Spleen (tissue), 11 donors: ENCODE measurements around the gene CCDC83. TPM values are rescaled to one million over a fixed set of nuclear protein-coding genes. Genes with fewer than 3 reads are reported as not detected.

Experiments used
- DNase-seq: peaks from one replicate; pipeline ENCODE4 v3.0.0-alpha.2; 2020
- H3K27ac ChIP-seq, 8 donors: fragments of 200-600 bp; sonication (generic) in 7 of 8; 1 replicate in 4 of 8; 2 replicates in 4 of 8; pipeline versions ENCODE4 v1.5.0 to v1.8.0; 2016 to 2021; ENCODE audit warnings: inconsistent platforms in 4 of 8, mild to moderate bottlenecking in 4 of 8, moderate library complexity in 1 of 8
- H3K27me3 ChIP-seq, 7 donors: fragments of 200-600 bp; sonication (generic) in 6 of 7; replicated peaks in 1 of 7; 1 replicate in 4 of 7; 2 replicates in 3 of 7; pipeline versions ENCODE4 v1.5.0 to v1.8.0; 2016 to 2021; ENCODE audit warnings: inconsistent platforms in 3 of 7, mild to moderate bottlenecking in 1 of 7
- H3K36me3 ChIP-seq, 6 donors: fragments of 200-600 bp; sonication (generic) in 5 of 6; 1 replicate in 4 of 6; 2 replicates in 2 of 6; pipeline versions ENCODE4 v1.5.0 to v1.8.0; 2016 to 2021; ENCODE audit warnings: inconsistent platforms in 2 of 6
- H3K4me1 ChIP-seq, 6 donors: fragments of 200-600 bp; sonication (generic) in 5 of 6; 1 replicate in 3 of 6; 2 replicates in 3 of 6; pipeline versions ENCODE4 v1.5.0 to v1.8.0; 2016 to 2021; ENCODE audit warnings: inconsistent platforms in 3 of 6
- H3K4me3 ChIP-seq, 8 donors: fragments of 200-600 bp; sonication (generic) in 7 of 8; 1 replicate in 4 of 8; 2 replicates in 4 of 8; pipeline versions ENCODE4 v1.5.0 to v1.8.0; 2016 to 2021; ENCODE audit warnings: inconsistent platforms in 4 of 8, mild to moderate bottlenecking in 4 of 8, moderate library complexity in 2 of 8
- H3K9me3 ChIP-seq, 8 donors: fragments of 200-600 bp; sonication (generic) in 7 of 8; 1 replicate in 4 of 8; 2 replicates in 4 of 8; pipeline versions ENCODE4 v1.5.0 to v1.8.0; 2016 to 2021; ENCODE audit warnings: inconsistent platforms in 4 of 8
- POLR2A ChIP-seq, 3 donors: fragments of 450-650 bp; IDR thresholded peaks; one replicate each; pipeline ENCODE4 v1.5.1; 2017; ENCODE audit warnings: antibody characterized with exemption in 3 of 3, mild to moderate bottlenecking in 1 of 3
- POLR2AphosphoS5 ChIP-seq, 3 donors: sonication (generic); formaldehyde crosslinking; IDR thresholded peaks; one replicate each; pipeline ENCODE4 v1.5.1; 2017; ENCODE audit warnings: antibody characterized with exemption in 3 of 3
- WGBS, 5 donors: extraction: QIAGEN DNeasy Blood & Tissue Kit in 3 of 5; methylation state at CpG; one replicate each; pipeline versions ENCODE4 v1.1.5 to v1.1.7; 2013 to 2018; 5-methylcytosine and 5-hydroxymethylcytosine counted together
- intact Hi-C: fragments of 100-400 bp; cut with DNase I; formaldehyde crosslinking; loops from one replicate; pipeline ENCODE4 v1.15.0; 2023; ENCODE audit warnings: low total_unique reads
- polyA plus RNA-seq, 3 donors: library from polyadenylated mRNA; stranded (reverse); fragments of 200-250 nt; gene quantifications; one replicate each; pipeline ENCODE4 v1.2.1, GENCODE V29; 2013
- total RNA-seq, 7 donors: library from RNA; depleted of rRNA in 3 of 7; stranded (reverse); fragments of >200 nt in 3 of 7; fragmentation: NEBNext Ultra II Directional in 4 of 7; extraction: Animal tissue kit (Norgen Biotek cat#: 25700) in 4 of 7; gene quantifications; one replicate each; pipeline versions ENCODE4 v1.1.0 to v1.2.1, GENCODE V29; 2016 to 2021
- TF ChIP-seq, protein P1 (sequence below), 11 experiments: fragments of 200-600 bp in 7 of 11; fragments of 450-650 bp in 4 of 11; sonication (generic) in 4 of 11; IDR thresholded peaks in 8 of 11; conservative IDR thresholded peaks in 3 of 11; 1 replicate in 7 of 11; 2 replicates in 4 of 11; pipeline versions ENCODE4 v1.4.0 to v1.8.0; 2016 to 2021; ENCODE audit warnings: antibody characterized with exemption in 11 of 11, inconsistent platforms in 4 of 11, mild to moderate bottlenecking in 1 of 11
- donor health status: healthy with polysubstance abuse.
- donor health status: DM: no; HTN: no; CAD: no; lungs with moderate emphysema.
- donor health status: DM: no; HTN: no; CAD: no.
- donor health status: Bipolar disorder and iron deficiency.
- donor health status: healthy.
- donor health status: DM: no; HTN: no; CAD: no.
- donor health status: DM: yes; HTN: yes; CAD: no.

CCDC83 gene
- total and polyA plus RNA-seq, 10 donors, result not detected

DNA sequence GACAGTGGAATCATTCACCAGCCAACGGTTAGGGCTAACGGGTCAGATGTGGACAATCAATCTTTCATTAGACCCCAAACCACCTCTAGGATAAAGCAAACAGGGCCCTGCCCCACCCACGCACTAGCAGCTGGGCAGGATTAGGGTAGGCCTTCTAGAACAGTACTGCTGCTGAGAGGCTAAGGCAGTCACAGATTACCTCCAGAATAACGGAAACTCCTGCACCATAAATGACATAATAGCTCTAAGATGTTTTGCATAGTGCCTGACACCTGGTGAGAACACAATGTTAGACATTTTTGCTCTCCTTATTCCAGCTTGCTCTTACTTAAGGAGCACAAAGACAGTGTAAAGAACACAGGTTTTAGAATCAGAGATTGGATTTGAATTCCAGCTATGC lies 46.0 kb upstream of the CCDC83 start:
- DNase-seq, result no peak
- Histone ChIP-seq H3K4me1 (peaks cover 7 to 30% (median 22%) of the 10 kb centered on the region in 6 donors), H3K4me3 (peak overlapping the region in 2 of 8 donors; percentile 69 to 88), H3K36me3 (no peaks in the 10 kb centered on the region), H3K27me3 (peaks cover 0 to 26% (median 14%) of the 10 kb centered on the region in 7 donors), H3K9me3 (no peaks in the 10 kb centered on the region), H3K27ac (peak overlapping the region in 2 of 8 donors; percentile 74 to 83)
- TF ChIP-seq, protein P1, sequence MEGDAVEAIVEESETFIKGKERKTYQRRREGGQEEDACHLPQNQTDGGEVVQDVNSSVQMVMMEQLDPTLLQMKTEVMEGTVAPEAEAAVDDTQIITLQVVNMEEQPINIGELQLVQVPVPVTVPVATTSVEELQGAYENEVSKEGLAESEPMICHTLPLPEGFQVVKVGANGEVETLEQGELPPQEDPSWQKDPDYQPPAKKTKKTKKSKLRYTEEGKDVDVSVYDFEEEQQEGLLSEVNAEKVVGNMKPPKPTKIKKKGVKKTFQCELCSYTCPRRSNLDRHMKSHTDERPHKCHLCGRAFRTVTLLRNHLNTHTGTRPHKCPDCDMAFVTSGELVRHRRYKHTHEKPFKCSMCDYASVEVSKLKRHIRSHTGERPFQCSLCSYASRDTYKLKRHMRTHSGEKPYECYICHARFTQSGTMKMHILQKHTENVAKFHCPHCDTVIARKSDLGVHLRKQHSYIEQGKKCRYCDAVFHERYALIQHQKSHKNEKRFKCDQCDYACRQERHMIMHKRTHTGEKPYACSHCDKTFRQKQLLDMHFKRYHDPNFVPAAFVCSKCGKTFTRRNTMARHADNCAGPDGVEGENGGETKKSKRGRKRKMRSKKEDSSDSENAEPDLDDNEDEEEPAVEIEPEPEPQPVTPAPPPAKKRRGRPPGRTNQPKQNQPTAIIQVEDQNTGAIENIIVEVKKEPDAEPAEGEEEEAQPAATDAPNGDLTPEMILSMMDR (IDR thresholded peaks at IDR 0.05 in 8 of 11, conservative IDR thresholded peaks at IDR 0.05 in 3 of 11), result no peak
- TF ChIP-seq POLR2AphosphoS5 (IDR thresholded peaks at IDR 0.05) (no peak), POLR2A (IDR thresholded peaks at IDR 0.05) (no peak)
- WGBS, 5 donors, result 67 to 89% (median 82%) methylated on average over 4 of the region's 4 CpGs
- intact Hi-C loops, result no loop called here

DNA sequence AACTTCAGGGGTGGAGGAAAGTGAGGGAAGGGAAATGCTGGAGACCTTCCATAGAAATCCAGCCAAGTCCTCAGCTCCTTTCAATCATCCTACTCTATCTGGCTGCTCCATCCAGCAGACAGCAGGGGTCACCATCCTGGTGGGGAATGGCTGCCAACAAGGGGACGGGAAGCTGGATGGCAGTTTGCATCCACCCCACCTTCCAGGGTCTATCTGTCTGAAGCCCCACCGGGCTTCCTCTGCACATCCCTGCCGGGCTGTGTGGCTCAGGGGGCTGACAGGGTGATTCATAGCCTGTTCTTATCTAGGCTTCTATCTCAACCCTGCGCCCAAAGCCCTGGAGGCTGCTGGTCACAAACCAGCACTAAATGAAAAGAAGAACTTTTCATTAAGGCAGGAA lies 45.3 kb upstream of the CCDC83 start:
- WGBS, 5 donors, result 4 to 14% (median 7%) methylated on average over 4 of the region's 4 CpGs
- H3K9me3 ChIP-seq, result no peaks in the 10 kb centered on the region
- H3K4me3 ChIP-seq, result peak overlapping the region in 7 of 8 donors; percentile 43 to 88 (median 69)
- H3K27ac ChIP-seq, result peak overlapping the region in 5 of 8 donors; percentile 22 to 83 (median 74)
- DNase-seq, result no peak
- no peaks in the 10 kb centered on the region for H3K36me3 ChIP-seq
- H3K27me3 ChIP-seq, result peaks cover 0 to 26% (median 14%) of the 10 kb centered on the region in 7 donors
- no peak for TF ChIP-seq POLR2AphosphoS5 (IDR thresholded peaks at IDR 0.05)
- TF ChIP-seq, protein P1 (IDR thresholded peaks at IDR 0.05 in 8 of 11, conservative IDR thresholded peaks at IDR 0.05 in 3 of 11), result no peak
- TF ChIP-seq POLR2A (IDR thresholded peaks at IDR 0.05), result no peak
- H3K4me1 ChIP-seq, result peaks cover 7 to 30% (median 22%) of the 10 kb centered on the region in 6 donors
- intact Hi-C loops, result no loop called here

DNA sequence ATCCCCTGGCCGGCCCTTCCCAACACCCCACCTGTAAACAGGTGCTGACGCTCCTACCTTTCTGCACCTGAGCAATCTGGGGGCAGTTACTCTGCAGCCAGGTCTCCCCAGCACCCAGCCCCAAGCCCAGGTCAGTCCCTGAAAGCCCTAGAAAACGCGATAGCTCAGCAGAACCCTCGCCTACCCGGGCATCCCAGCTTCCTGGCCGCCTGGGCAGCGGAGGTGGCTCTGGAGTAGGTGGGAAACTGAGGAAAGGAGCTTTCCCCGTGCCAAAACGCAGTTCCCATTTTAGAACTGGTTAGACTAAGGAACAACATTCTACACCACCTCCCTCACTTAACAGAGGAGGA lies 44.7 kb upstream of the CCDC83 start:
- WGBS, 5 donors, result 2 to 7% (median 3%) methylated on average over 10 of the region's 10 CpGs
- peak overlapping the region; percentile 43 to 88 (median 62) for H3K4me3 ChIP-seq
- no peaks in the 10 kb centered on the region for H3K36me3 ChIP-seq
- no peaks in the 10 kb centered on the region for H3K9me3 ChIP-seq
- peak overlapping the region in 6 of 8 donors; percentile 40 to 83 (median 66) for H3K27ac ChIP-seq
- DNase-seq, result no peak
- peaks cover 7 to 30% (median 22%) of the 10 kb centered on the region in 6 donors for H3K4me1 ChIP-seq
- no peak for TF ChIP-seq POLR2A (IDR thresholded peaks at IDR 0.05)
- TF ChIP-seq, protein P1 (IDR thresholded peaks at IDR 0.05 in 8 of 11, conservative IDR thresholded peaks at IDR 0.05 in 3 of 11), result no peak
- TF ChIP-seq POLR2AphosphoS5 (IDR thresholded peaks at IDR 0.05), result no peak
- intact Hi-C loops, result no loop called here
- peaks cover 0 to 26% (median 14%) of the 10 kb centered on the region in 7 donors for H3K27me3 ChIP-seq

DNA sequence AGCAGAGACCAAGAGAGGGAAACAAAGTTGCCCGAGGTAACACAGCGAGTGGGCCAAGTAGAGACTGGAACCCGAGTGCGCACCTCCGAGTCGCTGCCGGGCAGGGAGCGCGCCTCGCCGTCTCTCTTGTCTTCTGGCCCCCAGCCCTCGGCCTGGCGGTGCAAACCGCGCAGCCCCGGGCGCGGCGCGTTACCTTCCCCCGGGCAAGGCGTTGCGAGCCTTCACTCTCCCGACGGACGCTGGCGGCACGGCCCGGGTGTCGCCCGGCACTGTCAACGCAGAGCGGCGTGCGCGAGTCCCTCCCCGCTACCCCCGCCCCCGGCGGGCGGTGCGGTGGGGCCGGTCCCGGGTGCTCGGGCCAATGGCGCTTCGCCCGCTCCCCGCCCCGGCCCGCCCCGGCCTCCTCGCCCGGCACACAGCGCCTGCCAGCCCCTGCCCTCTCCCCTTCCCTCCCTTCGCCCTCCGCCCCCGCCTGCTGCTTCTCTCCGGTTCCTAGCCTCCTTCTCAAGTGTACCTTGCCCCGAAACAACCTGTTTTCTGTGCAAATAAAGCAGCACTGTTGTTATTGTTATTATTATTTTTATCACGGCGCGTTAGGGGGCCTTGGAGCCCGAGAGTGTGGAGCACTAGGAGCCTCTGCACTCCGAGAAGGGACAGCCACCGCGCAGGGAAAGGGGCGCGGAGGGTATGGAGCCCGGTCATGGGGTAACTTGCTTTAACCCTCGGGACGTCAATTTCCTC lies 44.1 kb upstream of the CCDC83 start, which contains the start of gene SYTL2:
SYTL2 (minus strand) TSS at position 271 of the 741 bp plus-strand sequence. CDS start 53,416 bp downstream, outside the sequence.
- Histone ChIP-seq H3K4me1 (peaks cover 7 to 30% (median 22%) of the 10 kb centered on the region in 6 donors), H3K27me3 (peaks cover 0 to 26% (median 14%) of the 10 kb centered on the region in 7 donors), H3K36me3 (no peaks in the 10 kb centered on the region), H3K27ac (peak within 1 kb of the TSS in 7 of 8 donors; percentile 14 to 83 (median 59)), H3K4me3 (peak within 1 kb of the TSS; percentile 43 to 88 (median 62)), H3K9me3 (no peaks in the 10 kb centered on the region)
- TF ChIP-seq, protein P1 (IDR thresholded peaks at IDR 0.05 in 8 of 11, conservative IDR thresholded peaks at IDR 0.05 in 3 of 11), result peak in 2 of 11 experiments; percentile 8 to 23
- TF ChIP-seq POLR2A (IDR thresholded peaks at IDR 0.05), result peak in 1 of 3 donors; percentile 69
- peak; percentile 88 to 94 (median 91) for TF ChIP-seq POLR2AphosphoS5 (IDR thresholded peaks at IDR 0.05)
- intact Hi-C loops, result no loop called here
- 1 to 2% (median 1%) methylated on average over 22 to 72 of the region's 72 CpGs for WGBS, 5 donors
- DNase-seq, result peak; percentile 92
